LNCaP clone FGC (cell line): ENCODE data around the gene UGCG.

Source experiments
- DNase-seq: peaks from one replicate; pipeline ENCODE4 v3.0.0-alpha.2; 2011; ENCODE audit warnings: low read depth
- H3K4me3 ChIP-seq: 2 replicates; pipeline ENCODE4 v1.5.1; 2011; ENCODE audit warnings: mild to moderate bottlenecking, low read depth, low read length, control low read depth
- CTCF ChIP-seq: IDR thresholded peaks from 2 replicates; pipeline ENCODE4 v1.5.1; 2012; ENCODE audit warnings: mild to moderate bottlenecking; ENCODE audit not compliant: control insufficient read depth, insufficient read depth; ENCODE audit errors: extremely low read depth

Gene UGCG

GRCh38 chr9:111934747-111935146 is 38.1 kb downstream of the UGCG start:
- TF ChIP-seq CTCF, result no peak
- no peak for DNase-seq
- no peak overlapping the region for H3K4me3 ChIP-seq

- no peak for TF ChIP-seq CTCF
- no peak for DNase-seq
- no peak overlapping the region for H3K4me3 ChIP-seq
These were observed 39.8 kb downstream of the UGCG start for GRCh38 chr9:111936391-111936790.

GRCh38 chr9:111937301-111937700 is 40.7 kb downstream of the UGCG start:
- no peak for TF ChIP-seq CTCF
- no peak overlapping the region for H3K4me3 ChIP-seq
- no peak for DNase-seq

GRCh38 chr9:111937781-111938426 is 41.3 kb downstream of the UGCG start:
- TF ChIP-seq CTCF, result no peak
- DNase-seq, result no peak
- H3K4me3 ChIP-seq, result no peak overlapping the region

- no peak for TF ChIP-seq CTCF
- H3K4me3 ChIP-seq, result no peak overlapping the region
- no peak for DNase-seq
These were observed 41.8 kb downstream of the UGCG start for GRCh38 chr9:111938427-111938800.

- no peak for TF ChIP-seq CTCF
- no peak for DNase-seq
- H3K4me3 ChIP-seq, result no peak overlapping the region
These were observed 42.7 kb downstream of the UGCG start for GRCh38 chr9:111939322-111939721.

GRCh38 chr9:111940697-111941096 is 44.1 kb downstream of the UGCG start:
- TF ChIP-seq CTCF, result no peak
- no peak overlapping the region for H3K4me3 ChIP-seq
- DNase-seq, result no peak
